GM18867 (cell line): ENCODE data around the gene DERA.
"Not testable (repeated sequence)": the region's sequence is repeated elsewhere in the genome, so short reads cannot be mapped to it uniquely, and the experiment has no call there.

Experiments
- ATAC-seq: cut with Tn5 transposase; IDR thresholded peaks from one replicate; pipeline ENCODE4 v1.9.1; 2021; ENCODE audit warnings: mild to moderate bottlenecking, moderate library complexity; ENCODE audit not compliant: unreplicated experiment

The DERA gene

DNA sequence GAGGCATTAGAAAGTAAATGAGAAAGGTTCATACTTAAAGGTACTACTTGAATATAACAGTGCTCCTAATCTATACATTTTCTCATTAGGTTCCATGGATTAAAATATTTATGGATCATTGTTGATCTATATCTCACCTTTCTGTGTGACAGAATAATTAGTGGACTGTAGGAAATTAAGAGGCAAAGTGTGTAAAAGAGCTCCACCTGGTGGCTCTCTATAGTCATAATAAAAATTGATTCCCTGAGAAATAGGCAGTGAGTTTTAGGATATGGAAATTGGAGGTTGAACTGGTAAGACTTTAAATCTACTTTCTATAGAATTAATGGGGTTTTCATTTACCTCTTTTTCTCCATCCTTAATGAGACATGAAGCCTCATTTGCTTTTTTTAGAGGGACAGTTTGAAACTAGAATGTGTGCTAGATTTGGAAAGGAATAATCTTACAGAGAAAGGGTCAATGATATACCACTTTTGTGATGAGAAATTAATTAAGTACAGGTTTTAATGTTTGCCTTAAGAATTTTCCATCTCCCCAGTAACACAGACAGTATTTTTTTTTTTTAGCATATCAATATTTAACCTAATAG is 11.8 kb upstream of the DERA start:
- ATAC-seq, result peak; percentile 73

DNA sequence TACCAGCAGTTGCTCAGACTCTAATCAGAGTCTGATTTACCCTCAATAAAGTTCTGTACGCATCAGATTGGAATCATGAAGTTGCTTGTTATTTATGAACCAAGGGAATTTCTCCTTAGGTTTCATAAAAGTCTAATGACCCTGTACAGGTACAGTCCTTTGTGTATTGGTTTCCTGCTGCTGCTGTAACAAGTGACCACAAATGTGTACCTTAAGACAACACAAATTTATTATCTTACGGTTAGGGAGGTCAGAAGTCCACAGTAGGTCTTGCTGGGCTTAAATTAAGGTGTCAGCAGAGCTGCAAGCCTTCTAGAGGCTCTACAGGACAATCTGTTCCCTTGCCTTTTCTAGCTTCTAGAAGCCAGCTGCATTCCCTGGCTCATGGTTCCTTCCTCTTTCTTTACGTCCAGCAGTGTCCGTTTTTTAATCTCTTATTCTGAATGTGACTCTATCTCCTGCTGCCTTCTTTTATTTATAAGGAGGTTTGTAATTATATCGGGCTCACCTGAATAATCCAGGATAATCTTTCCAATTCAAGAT is 6.7 kb upstream of the DERA start:
- ATAC-seq, result no peak

DNA sequence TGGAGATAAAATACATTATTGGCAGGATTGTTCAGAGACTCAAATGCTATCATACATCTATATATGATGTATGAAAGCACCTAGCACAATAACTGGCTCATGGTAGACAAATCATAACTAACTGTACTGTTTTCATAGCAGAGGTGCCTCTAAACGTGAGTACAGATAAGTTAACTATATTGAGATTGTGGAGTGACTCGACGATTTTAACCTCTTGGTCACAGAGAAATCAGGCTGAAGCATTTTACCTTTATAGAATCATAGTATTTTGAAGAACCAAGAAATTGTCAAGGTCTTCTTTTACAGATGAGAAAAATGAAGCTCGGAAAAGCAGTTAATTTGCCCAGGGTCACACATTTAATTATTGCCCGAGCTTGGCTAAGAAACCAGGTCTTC is 666 bp upstream of the DERA start:
- no peak for ATAC-seq

DNA sequence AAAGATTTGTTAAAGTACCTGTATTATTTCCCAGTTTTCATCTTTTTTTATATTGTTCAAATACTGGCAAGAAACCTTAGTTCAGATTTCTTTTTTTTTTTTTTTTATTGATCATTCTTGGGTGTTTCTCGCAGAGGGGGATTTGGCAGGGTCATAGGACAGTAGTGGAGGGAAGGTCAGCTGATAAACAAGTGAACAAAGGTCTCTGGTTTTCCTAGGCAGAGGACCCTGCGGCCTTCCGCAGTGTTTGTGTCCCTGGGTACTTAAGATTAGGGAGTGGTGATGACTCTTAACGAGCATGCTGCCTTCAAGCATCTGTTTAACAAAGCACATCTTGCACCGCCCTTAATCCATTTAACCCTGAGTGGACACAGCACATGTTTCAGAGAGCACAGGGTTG is 799 bp downstream of the DERA start:
- not testable (repeated sequence) for ATAC-seq

DNA sequence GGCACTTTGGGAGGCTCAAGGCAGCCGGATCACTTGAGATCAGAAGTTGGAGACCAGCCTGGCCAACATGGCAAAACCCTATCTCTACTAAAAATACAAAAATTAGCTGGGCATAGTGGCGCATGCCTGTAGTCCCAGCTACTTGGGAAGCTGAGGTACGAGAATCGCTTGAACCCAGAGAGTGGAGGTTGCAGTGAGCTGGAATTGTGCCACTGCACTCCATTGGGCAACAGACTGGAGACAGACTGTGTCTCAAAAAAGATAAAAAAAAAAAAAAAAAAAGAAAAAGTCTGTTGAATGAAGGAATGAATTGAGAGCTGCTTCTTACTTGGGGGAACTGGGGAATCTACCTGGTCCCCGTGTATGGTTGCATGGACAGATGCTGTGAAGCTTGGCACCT is 3.0 kb downstream of the DERA start:
- ATAC-seq, result not testable (repeated sequence)

GRCh38 chr12:15918066-15918465 is 6.9 kb downstream of the DERA start:
- no peak for ATAC-seq

- ATAC-seq, result no peak
Measured at GRCh38 chr12:15919418-15919817, 8.3 kb downstream of the DERA start.

DNA sequence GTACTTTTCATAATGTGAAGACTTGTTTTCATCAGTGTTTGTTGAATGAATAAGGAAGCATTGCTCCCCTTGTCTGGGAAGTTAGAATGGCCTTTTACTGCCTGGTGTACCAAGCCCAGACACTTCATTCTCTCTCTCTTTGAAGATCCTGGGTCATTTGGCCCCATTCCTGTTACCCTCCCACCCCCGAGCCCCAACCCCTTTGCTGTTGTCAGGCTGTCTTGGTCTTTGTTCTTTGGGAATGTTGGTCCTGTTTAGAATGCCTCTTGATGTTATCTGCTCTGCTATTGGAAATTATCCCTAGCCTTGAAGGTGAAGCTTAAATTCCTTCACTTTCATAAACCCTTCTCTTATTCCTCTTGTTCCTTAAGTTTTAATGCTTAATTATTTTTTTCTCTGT is 13.8 kb downstream of the DERA start:
- no peak for ATAC-seq

DNA sequence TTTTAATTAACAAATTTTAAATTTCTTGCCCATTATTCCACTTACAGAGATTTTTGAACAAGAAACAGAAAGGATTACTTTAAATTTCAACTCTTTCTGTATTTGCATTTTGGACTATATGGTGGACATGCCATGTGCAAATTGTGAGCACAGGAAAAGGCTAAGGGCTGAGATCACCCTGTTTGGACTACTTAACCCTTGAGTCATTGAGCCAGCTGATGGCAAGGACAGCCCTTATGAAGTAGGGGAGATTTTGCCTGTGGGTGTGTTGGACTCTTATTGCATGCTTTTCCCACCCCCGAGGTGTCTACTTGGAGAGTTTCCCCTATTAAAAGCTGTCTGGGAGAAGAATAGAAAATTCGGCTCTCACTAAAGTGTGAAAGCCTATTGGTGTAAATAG is 17.2 kb downstream of the DERA start:
- ATAC-seq, result no peak

GRCh38 chr12:15928870-15929571 is 17.9 kb downstream of the DERA start:
- no peak for ATAC-seq

DNA sequence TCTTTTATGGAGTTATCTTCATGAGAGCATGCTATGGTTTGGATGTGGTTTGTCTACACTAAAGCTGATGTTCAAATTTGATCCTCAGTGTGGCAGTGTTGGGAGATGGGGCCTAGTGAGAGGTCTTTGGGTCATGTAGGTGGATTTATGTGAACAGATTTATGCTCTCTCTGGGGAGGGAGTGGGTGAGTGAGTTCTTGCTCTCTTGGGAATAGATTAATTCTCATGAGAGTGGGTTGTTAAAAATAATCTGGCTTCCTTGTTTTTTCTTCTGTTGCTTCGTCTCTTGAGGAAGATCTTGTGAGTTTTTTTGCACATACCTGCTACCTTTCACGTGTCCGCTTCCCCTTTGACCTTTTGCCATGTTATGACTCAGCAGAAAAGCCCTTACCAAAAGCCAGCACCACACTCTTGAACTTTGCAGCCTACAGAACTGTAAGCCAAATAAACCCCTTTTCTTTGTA is 20.5 kb downstream of the DERA start:
- no peak for ATAC-seq

- no peak for ATAC-seq
Measured at GRCh38 chr12:15932327-15932726, 21.2 kb downstream of the DERA start.

DNA sequence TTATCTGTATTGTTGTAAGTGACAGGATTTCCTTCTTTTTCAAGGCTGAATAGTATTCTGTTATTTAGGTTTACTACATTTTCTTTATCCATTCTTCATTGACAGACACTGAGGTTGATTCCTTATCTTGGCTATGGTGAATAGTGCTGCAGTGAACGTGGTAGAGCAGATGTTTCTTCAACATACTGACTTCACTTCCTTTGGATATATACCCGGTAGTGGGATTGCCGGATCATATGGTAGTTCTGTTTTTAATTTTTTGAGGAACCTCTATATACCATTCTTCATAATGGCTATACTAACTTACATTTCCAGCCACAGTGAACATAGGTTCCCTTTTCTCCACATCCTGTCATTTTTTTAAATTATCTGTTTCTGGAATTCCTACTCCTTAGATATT is 21.8 kb downstream of the DERA start:
- no peak for ATAC-seq

DNA sequence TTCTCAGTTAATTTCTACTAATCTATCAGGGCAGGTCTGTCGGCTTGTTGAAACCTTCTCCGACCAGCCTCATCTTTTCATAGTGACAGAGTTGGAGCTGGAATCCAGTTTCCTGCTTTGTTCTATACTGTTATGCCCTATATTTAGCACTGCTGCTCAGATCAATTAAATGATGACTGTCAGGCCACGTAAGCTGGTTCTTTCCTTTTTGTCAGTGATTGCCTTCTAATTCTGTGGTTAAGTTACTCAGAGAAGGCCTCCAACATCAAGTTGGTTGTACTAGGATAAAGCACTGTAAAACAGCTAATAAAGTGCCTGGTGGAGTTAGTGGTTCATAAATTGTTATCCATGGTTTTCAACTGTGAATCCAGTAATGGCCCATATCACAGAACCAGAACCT is 22.6 kb downstream of the DERA start:
- ATAC-seq, result no peak

DNA sequence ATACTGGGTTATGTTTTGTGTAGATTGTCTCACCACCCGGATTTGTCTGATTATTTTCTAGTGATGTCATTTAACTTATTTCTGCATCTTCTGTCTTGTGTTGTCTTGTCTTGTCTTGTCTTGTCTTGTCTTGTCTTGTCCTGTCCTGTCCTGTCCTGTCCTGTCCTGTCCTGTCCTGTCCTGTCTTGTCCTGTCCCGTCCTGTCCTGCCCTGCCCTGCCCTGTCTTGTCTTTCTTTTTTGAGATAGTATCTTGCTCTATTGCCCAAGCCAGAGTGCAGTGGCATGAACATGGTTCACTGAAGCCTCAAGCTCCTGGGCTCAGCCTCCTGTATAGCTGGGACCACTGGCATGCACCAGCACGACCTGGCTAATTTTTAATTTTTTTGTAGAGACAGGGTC is 25.6 kb downstream of the DERA start:
- ATAC-seq, result no peak

DNA sequence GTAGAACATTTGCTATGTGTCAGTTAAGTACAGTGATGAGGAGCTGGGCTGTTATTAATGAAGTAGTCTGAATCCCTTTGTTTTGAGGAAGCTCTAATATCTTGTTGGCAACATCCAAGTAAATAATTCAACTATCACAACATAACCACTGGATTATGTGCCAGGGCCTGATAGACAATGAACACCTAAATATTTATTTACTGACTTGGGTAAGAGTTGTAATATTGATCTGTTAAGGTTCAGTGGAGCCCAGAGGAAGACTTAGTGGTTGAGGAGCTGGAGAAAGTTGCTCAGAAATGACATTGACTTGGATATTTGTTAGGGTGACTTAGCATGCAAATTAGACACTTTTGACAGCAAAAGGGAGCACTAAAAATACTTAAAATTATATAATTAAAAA is 26.8 kb downstream of the DERA start:
- no peak for ATAC-seq

- no peak for ATAC-seq
Measured at GRCh38 chr12:15939111-15939510, 28.0 kb downstream of the DERA start.

DNA sequence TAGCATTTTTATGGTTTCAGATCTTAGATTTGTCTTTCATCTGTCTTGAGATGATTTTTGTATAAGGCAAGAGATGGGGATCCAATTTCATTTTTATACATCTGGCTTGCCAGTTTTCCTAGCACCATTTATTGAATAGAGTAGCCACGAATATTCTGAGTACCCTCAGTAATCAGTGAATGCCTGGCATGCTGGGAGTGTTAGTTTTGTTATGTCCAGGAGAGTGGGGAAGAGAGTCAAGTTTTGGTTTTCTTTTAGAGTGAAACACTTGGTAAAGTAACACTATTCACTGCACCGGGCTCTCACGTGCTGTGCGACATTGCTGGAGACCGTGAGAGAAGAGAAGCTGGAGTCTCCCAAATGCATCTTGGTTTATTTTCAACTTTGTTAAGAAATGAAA is 31.3 kb downstream of the DERA start:
- no peak for ATAC-seq

- not testable (repeated sequence) for ATAC-seq
Measured at GRCh38 chr12:15943519-15943918, 32.4 kb downstream of the DERA start.

DNA sequence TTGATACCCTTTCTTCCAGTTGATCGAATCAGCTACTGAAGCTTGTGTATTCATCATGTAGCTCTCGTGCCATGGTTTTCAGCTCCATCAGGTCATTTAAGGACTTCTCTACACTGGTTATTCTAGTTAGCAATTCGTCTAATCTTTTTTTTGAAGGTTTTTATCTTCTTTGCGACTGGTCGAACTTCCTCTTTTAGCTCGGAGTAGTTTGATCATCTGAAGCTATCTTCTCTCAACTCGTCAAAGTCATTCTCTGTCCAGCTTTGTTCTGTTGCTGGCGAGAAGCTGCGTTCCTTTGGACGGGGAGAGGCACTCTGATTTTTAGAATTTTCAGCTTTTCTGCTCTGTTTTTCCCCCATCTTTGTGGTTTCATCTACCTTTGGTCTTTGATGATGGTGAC is 37.3 kb downstream of the DERA start:
- ATAC-seq, result not testable (repeated sequence)

- no peak for ATAC-seq
Measured at GRCh38 chr12:15955281-15955680, 44.1 kb downstream of the DERA start.

- ATAC-seq, result no peak
Measured at GRCh38 chr12:15956010-15956409, 44.9 kb downstream of the DERA start.
